B cell (primary cell): ENCODE measurements around the gene SSR1. TPM values are rescaled to one million over a fixed set of nuclear protein-coding genes. Genes with fewer than 3 reads are reported as not detected.
"Not testable (repeated sequence)": the region's sequence is repeated elsewhere in the genome, so short reads cannot be mapped to it uniquely, and the experiment has no call there.

Experiments
- ATAC-seq: fragments of 200-7000 bp; cut with Tn5 transposase; one replicate; pipeline ENCODE4 v1.10.0; 2021; ENCODE audit warnings: low read depth, mild to moderate bottlenecking, moderate number of reproducible peaks, moderate library complexity
- CTCF ChIA-PET: fragments of 350-600 bp; sonication (Branson Sonifier 250); formaldehyde crosslinking; loops from one replicate; lab custom pipeline; 2021; ENCODE audit warnings: antibody characterized with exemption, inconsistent platforms; lab: Charles Lee
- POLR2A ChIA-PET: fragments of 350-600 bp; sonication (Branson Sonifier 250); formaldehyde crosslinking; loops from one replicate; lab custom pipeline; 2021; ENCODE audit warnings: antibody characterized with exemption; lab: Charles Lee
- DNase-seq: peaks from one replicate; pipeline ENCODE4 v3.0.0; 2013
- H2AFZ ChIP-seq: 2 replicates; pipeline ENCODE4 v1.6.1; 2012; ENCODE audit warnings: mild to moderate bottlenecking, low read depth, low read length; ENCODE audit not compliant: insufficient read depth, poor library complexity, severe bottlenecking
- H3K27ac ChIP-seq, 2 donors: 1 replicate in 1 of 2; 2 replicates in 1 of 2; pipeline ENCODE4 v1.5.1; 2012 to 2013; ENCODE audit warnings: low read length in 2 of 2, mild to moderate bottlenecking in 2 of 2, moderate library complexity in 1 of 2
- H3K27me3 ChIP-seq, 4 experiments: fragments of 200-600 bp in 1 of 4; sonication (generic) in 1 of 4; replicated peaks in 1 of 4; 1 replicate in 2 of 4; 2 replicates in 2 of 4; pipeline versions ENCODE4 v1.6.1 to v1.7.0; 2013 to 2016; ENCODE audit warnings: low read length in 3 of 4, mild to moderate bottlenecking in 2 of 4, mixed read lengths in 1 of 4, moderate library complexity in 1 of 4; ENCODE audit not compliant: insufficient read depth in 4 of 4, control insufficient read depth in 3 of 4; ENCODE audit errors: control extremely low read depth in 1 of 4
- H3K36me3 ChIP-seq, 2 experiments: replicated peaks in 1 of 2; 1 replicate in 1 of 2; 2 replicates in 1 of 2; pipeline versions ENCODE4 v1.6.1 to v1.7.1; 2013; ENCODE audit warnings: low read length in 1 of 2; ENCODE audit not compliant: insufficient read depth in 2 of 2, control insufficient read depth in 1 of 2; ENCODE audit errors: control extremely low read depth in 1 of 2, extremely low read depth in 1 of 2
- H3K4me1 ChIP-seq, 2 donors: fragments of 200-600 bp in 1 of 2; sonication (generic) in 1 of 2; 1 replicate in 1 of 2; 2 replicates in 1 of 2; pipeline versions ENCODE4 v1.5.1 to v1.6.1; 2013 to 2017; ENCODE audit warnings: low read length in 2 of 2; ENCODE audit not compliant: control insufficient read depth in 2 of 2, insufficient read depth in 2 of 2
- H3K4me2 ChIP-seq: replicated peaks from 2 replicates; pipeline ENCODE3; 2012; ENCODE audit warnings: mild to moderate bottlenecking, low read depth, low read length; ENCODE audit not compliant: poor library complexity, severe bottlenecking
- H3K4me3 ChIP-seq, 5 experiments: fragments of 200-600 bp in 1 of 5; sonication (generic) in 1 of 5; 1 replicate in 3 of 5; 2 replicates in 2 of 5; pipeline versions ENCODE4 v1.5.1 to v1.7.0; 2011 to 2016; ENCODE audit warnings: low read length in 4 of 5, mild to moderate bottlenecking in 4 of 5, low read depth in 2 of 5, control low read depth in 1 of 5, moderate library complexity in 1 of 5; ENCODE audit not compliant: insufficient read depth in 1 of 5; ENCODE audit errors: control extremely low read depth in 1 of 5, extremely low read depth in 1 of 5
- H3K79me2 ChIP-seq: fragments of 200-600 bp; sonication (generic); one replicate; pipeline ENCODE4 v1.6.0; 2016; ENCODE audit warnings: low read length; ENCODE audit not compliant: control insufficient read depth, insufficient read depth
- H3K9ac ChIP-seq: fragments of 200-600 bp; sonication (generic); 2 replicates; pipeline ENCODE4 v1.6.1; 2017; ENCODE audit warnings: mild to moderate bottlenecking, low read length, moderate library complexity
- H3K9me3 ChIP-seq, 3 donors: one replicate each; pipeline versions ENCODE4 v1.6.1 to v1.7.1; 2013; ENCODE audit warnings: low read length in 2 of 3; ENCODE audit not compliant: control insufficient read depth in 2 of 3, insufficient read depth in 1 of 3; ENCODE audit errors: control extremely low read depth in 1 of 3
- H4K20me1 ChIP-seq: 2 replicates; pipeline ENCODE4 v1.6.0; 2012; ENCODE audit warnings: mild to moderate bottlenecking, low read length; ENCODE audit not compliant: insufficient read depth, control insufficient read depth, poor library complexity, severe bottlenecking
- H3K27ac Mint-ChIP-seq: one replicate; pipeline ENCODE4 v1.8.0; 2021; ENCODE audit warnings: mixed read lengths
- H3K27me3 Mint-ChIP-seq: one replicate; pipeline ENCODE4 v1.8.0; 2021; ENCODE audit warnings: mixed read lengths
- H3K4me1 Mint-ChIP-seq: one replicate; pipeline ENCODE4 v1.8.0; 2021; ENCODE audit warnings: mixed read lengths
- H3K4me3 Mint-ChIP-seq: one replicate; pipeline ENCODE4 v1.8.0; 2021; ENCODE audit warnings: mixed read lengths
- H3K9me3 Mint-ChIP-seq: one replicate; pipeline ENCODE4 v1.8.0; 2022; ENCODE audit warnings: mixed read lengths; ENCODE audit not compliant: insufficient read depth
- CTCF ChIP-seq: fragments of 200-600 bp; IDR thresholded peaks from one replicate; pipeline ENCODE4 v1.8.0; 2022; ENCODE audit warnings: antibody characterized with exemption, mild to moderate bottlenecking
- EZH2 ChIP-seq: IDR thresholded peaks from 2 replicates; pipeline ENCODE4 v1.6.1; 2012; ENCODE audit warnings: borderline replicate concordance, low read depth, mild to moderate bottlenecking, moderate library complexity, low read length; ENCODE audit not compliant: insufficient read depth, poor library complexity, severe bottlenecking
- WGBS: methylation state at CpG from one replicate; pipeline ENCODE4 v1.1.5; 2013; ENCODE audit warnings: missing lambda C conversion rate; ENCODE audit not compliant: insufficient coverage; 5-methylcytosine and 5-hydroxymethylcytosine counted together
- intact Hi-C: fragments of 100-400 bp; cut with micrococcal nuclease; formaldehyde crosslinking; loops from one replicate; pipeline ENCODE4 v1.10.0; 2022
- polyA plus RNA-seq: library from polyadenylated mRNA; depleted of rRNA; stranded (reverse); fragments of >200 nt; gene quantifications from 2 replicates; pipeline ENCODE4 v1.2.3, GENCODE V29; 2012
- total RNA-seq, 2 donors: library from RNA; stranded (reverse); fragments of 120-200 nt in 1 of 2; gene quantifications; 1 replicate in 1 of 2; 2 replicates in 1 of 2; pipeline versions ENCODE4 v1.2.3 to v1.2.4, GENCODE V29; 2013 to 2022

Gene SSR1
- total and polyA plus RNA-seq, 2 donors (not counting 1 experiment from before 2014, with no cell fraction given): 15.9 to 81.6 TPM

- H3K9ac ChIP-seq: no peak overlapping the region
- peaks cover 0 to 15% (median 6%) of the 10 kb centered on the region in 3 donors for H3K9me3 ChIP-seq
- H3K79me2 ChIP-seq: no peaks in the 10 kb centered on the region
- H3K4me1 ChIP-seq: peaks cover 16 to 18% of the 10 kb centered on the region in 2 donors
- no peak overlapping the region for H3K27ac Mint-ChIP-seq
- H3K9me3 Mint-ChIP-seq: no peaks in the 10 kb centered on the region
- ChIA-PET POLR2A (no interaction called here), CTCF (interaction anchor here (1.0 to 1.5 kb wide), 2 partner anchors 10 kb away, joined by 6 to 7 read pairs; no protein-coding TSS in a partner anchor)
- intact Hi-C loops: no loop called here
- no peak overlapping the region for H3K4me2 ChIP-seq
- H2AFZ ChIP-seq: no peak overlapping the region
- H3K4me3 ChIP-seq: no peak overlapping the region
- no peaks in the 10 kb centered on the region for H3K36me3 ChIP-seq
- DNase-seq (no peak), ATAC-seq (no peak)
- H3K27me3 Mint-ChIP-seq: peaks cover 23% of the 10 kb centered on the region
- no peak overlapping the region for H3K27ac ChIP-seq
- H3K27me3 ChIP-seq: peaks cover 0 to 24% (median 1%) of the 10 kb centered on the region in 4 experiments
- WGBS: 96% methylated on average over 17 of the region's 17 CpGs
- H3K4me3 Mint-ChIP-seq: no peak overlapping the region
- no peak for TF ChIP-seq CTCF
- no peak for TF ChIP-seq EZH2
- no peaks in the 10 kb centered on the region for H4K20me1 ChIP-seq
- peaks cover 22% of the 10 kb centered on the region for H3K4me1 Mint-ChIP-seq
Measured at GRCh38 chr6:7264686-7265384, 48.2 kb downstream of the SSR1 start.

GRCh38 chr6:7264041-7264440 is 49.0 kb downstream of the SSR1 start:
- no peak overlapping the region for H3K27ac Mint-ChIP-seq
- ChIA-PET POLR2A (no interaction called here), CTCF (interaction anchor here (1.0 kb wide), 1 partner anchor 11 kb away, joined by 6 read pairs; no protein-coding TSS in a partner anchor)
- H3K36me3 ChIP-seq: no peaks in the 10 kb centered on the region
- H3K9me3 ChIP-seq: peaks cover 0 to 15% (median 6%) of the 10 kb centered on the region in 3 donors
- no peaks in the 10 kb centered on the region for H4K20me1 ChIP-seq
- WGBS: 98% methylated on average over 12 of the region's 15 CpGs
- peaks cover 0 to 24% (median 1%) of the 10 kb centered on the region in 4 experiments for H3K27me3 ChIP-seq
- DNase-seq: no peak
- peaks cover 16% of the 10 kb centered on the region for H3K27me3 Mint-ChIP-seq
- no peak overlapping the region for H3K4me3 ChIP-seq
- H2AFZ ChIP-seq: no peak overlapping the region
- no peak for ATAC-seq
- no peaks in the 10 kb centered on the region for H3K79me2 ChIP-seq
- no peak overlapping the region for H3K9ac ChIP-seq
- no peak for TF ChIP-seq EZH2
- no peak for TF ChIP-seq CTCF
- H3K4me3 Mint-ChIP-seq: no peak overlapping the region
- H3K9me3 Mint-ChIP-seq: no peaks in the 10 kb centered on the region
- H3K4me1 Mint-ChIP-seq: peaks cover 30% of the 10 kb centered on the region
- H3K27ac ChIP-seq: no peak overlapping the region
- H3K4me2 ChIP-seq: no peak overlapping the region
- intact Hi-C loops: no loop called here
- H3K4me1 ChIP-seq: peaks cover 16 to 18% of the 10 kb centered on the region in 2 donors

- H3K4me2 ChIP-seq, H3K4me3 Mint-ChIP-seq, DNase-seq, H2AFZ ChIP-seq, H4K20me1 ChIP-seq, H3K27ac ChIP-seq, H3K9me3 Mint-ChIP-seq, H3K36me3 ChIP-seq, ATAC-seq, H3K79me2 ChIP-seq, POLR2A ChIA-PET, CTCF ChIA-PET, H3K4me3 ChIP-seq, H3K27ac Mint-ChIP-seq, H3K9ac ChIP-seq, intact Hi-C loops: not testable (repeated sequence)
- H3K4me1 Mint-ChIP-seq: peaks cover 31% of the 10 kb centered on the region
- peaks cover 0 to 15% (median 6%) of the 10 kb centered on the region in 3 donors for H3K9me3 ChIP-seq
- WGBS: 96% methylated on average over 4 of the region's 9 CpGs
- H3K27me3 Mint-ChIP-seq: peaks cover 16% of the 10 kb centered on the region
- peaks cover 16 to 18% of the 10 kb centered on the region in 2 donors for H3K4me1 ChIP-seq
- H3K27me3 ChIP-seq: peaks cover 0 to 24% (median 1%) of the 10 kb centered on the region in 4 experiments
Measured at GRCh38 chr6:7263519-7263805, 49.5 kb downstream of the SSR1 start.
